ENCODE measurements around the gene ETV5.

DNA sequence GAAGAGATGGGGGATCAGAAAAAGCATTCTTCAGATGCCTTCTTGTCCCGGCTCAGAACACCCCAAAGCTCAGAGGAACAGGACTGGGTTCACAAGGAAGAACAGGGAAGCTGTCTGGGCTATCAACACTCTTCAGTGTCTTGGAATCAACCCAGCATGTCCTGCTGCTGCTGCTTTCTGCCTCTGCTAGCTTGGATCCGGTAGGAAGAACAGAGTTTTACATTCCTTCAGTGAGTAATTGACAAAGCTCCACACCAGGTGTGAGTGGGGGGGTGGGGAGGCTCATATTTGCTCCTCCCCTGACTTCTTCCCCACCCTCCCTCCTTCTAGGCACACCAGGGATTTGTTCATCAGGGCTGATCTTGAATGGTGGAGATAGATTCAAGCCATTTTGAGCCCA, 13.1 kb upstream of the ETV5 start:
- TF ChIP-seq POLR2A (IDR thresholded peaks at IDR 0.05): no peak
- TF ChIP-seq, protein P1, sequence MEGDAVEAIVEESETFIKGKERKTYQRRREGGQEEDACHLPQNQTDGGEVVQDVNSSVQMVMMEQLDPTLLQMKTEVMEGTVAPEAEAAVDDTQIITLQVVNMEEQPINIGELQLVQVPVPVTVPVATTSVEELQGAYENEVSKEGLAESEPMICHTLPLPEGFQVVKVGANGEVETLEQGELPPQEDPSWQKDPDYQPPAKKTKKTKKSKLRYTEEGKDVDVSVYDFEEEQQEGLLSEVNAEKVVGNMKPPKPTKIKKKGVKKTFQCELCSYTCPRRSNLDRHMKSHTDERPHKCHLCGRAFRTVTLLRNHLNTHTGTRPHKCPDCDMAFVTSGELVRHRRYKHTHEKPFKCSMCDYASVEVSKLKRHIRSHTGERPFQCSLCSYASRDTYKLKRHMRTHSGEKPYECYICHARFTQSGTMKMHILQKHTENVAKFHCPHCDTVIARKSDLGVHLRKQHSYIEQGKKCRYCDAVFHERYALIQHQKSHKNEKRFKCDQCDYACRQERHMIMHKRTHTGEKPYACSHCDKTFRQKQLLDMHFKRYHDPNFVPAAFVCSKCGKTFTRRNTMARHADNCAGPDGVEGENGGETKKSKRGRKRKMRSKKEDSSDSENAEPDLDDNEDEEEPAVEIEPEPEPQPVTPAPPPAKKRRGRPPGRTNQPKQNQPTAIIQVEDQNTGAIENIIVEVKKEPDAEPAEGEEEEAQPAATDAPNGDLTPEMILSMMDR (IDR thresholded peaks at IDR 0.05): no peak
- no peak for TF ChIP-seq POLR2AphosphoS5 (IDR thresholded peaks at IDR 0.05)
